GM19463 (cell line): ENCODE measurements around the gene WDR91.

Experiments used
- ATAC-seq: cut with Tn5 transposase; IDR thresholded peaks from one replicate; pipeline ENCODE4 v1.9.1; 2021; ENCODE audit warnings: mild to moderate bottlenecking, moderate library complexity; ENCODE audit not compliant: unreplicated experiment

The WDR91 gene

GRCh38 chr7:135164357-135165061 is 46.8 kb downstream of the WDR91 start:
- ATAC-seq: no peak

- no peak for ATAC-seq
These were observed 48.8 kb downstream of the WDR91 start for GRCh38 chr7:135162382-135163001.

- no peak for ATAC-seq
These were observed 49.7 kb downstream of the WDR91 start for GRCh38 chr7:135161669-135162068.

GRCh38 chr7:135160858-135161653 is 50.3 kb downstream of the WDR91 start:
- no peak for ATAC-seq

GRCh38 chr7:135160098-135160857 is 51.0 kb downstream of the WDR91 start:
- peak; percentile 49 for ATAC-seq

DNA sequence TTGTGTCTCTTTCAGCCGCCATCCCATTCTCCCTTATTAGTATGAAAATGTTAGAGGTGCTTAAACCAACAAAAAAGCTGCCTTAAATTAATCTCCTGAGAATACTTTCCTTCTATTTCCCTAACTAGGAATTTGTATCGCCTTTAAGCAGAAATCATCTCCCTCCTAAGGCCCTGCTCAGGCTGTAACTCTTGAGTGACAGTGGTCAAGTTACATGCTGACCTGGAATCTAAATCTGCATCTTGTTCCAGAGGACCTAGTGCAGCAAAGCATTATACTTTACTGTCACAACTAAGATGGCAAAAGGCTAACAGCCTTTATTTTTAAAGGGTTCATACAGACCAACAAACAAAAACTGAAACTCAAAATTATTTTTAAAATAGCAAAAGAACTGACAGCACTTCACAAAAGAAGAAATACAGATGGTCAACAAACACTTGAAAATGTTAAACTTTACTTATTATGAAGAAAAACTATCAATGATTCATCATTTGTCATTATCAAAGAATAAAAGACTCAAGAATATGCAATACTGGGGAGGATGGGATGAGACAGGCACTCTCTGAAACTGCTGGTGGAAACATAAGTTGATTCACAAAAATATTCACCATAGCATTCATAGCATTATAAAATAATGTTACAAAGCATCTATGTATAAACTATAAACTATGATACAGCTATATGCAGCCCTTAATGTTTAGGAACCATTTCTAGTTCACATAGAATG is 51.8 kb downstream of the WDR91 start:
- ATAC-seq: no peak

DNA sequence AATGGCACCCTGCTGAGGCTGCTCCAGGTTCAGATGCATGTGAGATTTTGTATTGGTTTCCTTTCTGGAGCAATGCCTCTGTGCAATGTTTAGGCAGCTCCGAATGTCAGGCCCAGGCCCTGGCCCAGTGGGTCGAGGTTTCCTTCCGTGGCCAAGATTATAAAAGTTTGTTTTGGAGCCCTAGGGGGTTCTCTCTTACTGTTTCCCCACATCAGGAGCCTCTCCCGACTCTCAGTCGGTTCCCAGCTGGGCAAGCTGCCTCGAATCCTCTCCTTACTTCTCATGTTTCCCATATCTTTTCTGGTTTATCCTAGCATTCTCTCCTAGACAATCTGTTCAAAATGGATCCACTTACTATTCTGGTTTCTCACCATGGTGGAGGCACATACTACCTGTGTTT is 52.5 kb downstream of the WDR91 start:
- no peak for ATAC-seq

DNA sequence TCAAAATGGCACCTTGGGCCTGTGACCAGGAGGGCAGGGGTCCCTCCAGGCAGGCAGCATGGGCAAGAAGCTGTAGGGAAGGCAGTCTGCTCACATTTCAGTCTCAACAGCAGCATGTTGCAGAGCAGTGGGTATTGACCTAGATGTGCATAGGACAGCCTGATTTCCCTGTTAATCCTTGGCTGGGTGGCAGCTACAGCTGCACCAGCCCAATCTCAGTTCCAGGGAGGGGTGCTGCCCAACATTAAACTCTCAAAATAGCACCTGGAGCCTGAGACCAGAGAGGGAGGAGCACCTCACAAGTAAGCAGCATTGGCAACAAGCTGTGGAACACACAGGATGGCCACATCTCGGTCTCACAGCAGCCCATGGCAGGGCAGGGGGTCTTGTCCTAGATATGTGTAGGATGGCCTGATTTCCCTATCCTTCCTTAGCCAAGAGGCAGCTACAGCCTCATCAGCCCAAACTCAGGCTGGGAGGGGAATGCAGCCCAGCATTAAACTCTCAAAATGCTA is 53.1 kb downstream of the WDR91 start:
- ATAC-seq: no peak

DNA sequence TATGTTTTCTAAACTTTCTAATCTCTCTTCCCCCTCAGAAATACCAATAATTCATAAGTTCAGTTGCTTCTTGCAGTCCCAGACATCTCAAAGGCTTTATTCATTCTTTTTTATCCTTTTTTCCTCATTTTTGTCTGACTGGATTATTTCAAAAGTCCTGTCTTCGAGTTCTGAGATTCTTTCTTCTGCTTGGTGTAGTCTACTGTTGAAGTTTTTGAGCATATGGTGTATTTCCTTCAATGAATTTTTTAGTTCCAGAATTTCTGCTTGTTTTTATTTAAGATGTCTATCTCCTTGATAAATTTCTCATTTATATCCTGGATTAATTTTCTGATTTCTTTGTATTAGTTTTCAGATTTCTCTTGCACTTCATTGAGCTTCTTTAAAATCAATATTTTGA is 55.0 kb downstream of the WDR91 start:
- no peak for ATAC-seq

DNA sequence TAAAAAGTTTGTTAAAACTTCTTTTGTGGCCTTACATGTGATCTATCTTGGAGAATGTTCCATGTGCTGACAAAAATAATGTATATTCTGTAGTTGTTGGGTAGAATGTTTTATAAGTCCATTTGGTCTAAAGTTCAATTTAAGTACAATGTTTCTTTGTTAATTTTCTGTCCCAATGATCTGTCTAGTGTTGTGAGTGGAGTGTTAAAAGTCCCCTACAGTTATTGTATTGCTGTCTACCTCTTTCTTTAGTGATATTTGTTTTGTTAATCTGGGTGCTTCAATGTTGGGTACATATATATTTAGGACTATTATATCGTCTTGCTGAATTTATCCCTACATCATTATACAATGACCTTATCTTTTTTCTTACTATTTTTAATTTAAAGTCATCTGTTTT is 56.6 kb downstream of the WDR91 start:
- ATAC-seq: no peak

DNA sequence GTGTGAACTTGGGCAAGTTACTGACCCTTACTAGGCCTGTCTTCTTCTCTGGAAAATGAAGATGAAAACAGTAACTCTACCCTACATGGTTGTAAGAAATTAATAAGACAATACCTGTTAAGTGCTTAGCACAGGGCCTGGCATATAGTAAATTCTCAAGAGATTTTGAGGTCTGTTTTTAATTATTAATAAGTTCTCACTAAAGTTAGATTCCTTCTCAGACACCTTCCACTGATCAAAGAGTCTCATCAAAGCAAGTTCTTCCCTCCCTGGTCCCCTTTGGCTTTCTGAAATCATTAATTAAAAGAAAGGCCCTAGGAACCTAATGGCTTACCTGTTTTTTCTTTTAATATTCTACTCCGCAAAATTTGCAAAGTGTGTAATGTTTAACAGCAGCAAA is 58.9 kb downstream of the WDR91 start:
- no peak for ATAC-seq

GRCh38 chr7:135151533-135151932 is 59.8 kb downstream of the WDR91 start:
- peak; percentile 35 for ATAC-seq

DNA sequence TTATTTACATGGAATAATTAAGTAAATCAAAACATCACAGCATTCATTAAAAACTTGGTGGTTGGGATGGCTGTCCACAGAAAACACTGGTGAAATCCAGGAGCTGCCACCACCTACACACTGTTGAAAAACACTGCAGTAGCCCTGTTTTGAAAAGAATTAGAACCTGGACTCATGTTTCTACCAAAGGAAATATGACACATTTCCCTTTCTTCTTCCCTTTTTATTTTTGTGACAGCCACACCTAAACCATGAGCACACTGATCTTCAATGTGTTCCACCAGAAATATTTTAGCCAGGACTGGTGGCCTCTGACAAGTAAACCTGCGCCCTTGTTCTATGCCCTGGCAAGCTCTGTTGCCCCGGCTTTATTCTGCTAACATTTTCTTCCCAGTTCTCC is 60.2 kb downstream of the WDR91 start:
- no peak for ATAC-seq

GRCh38 chr7:135150072-135150782 is 61.1 kb downstream of the WDR91 start:
- ATAC-seq: no peak

- ATAC-seq: peak; percentile 60
These were observed 63.2 kb downstream of the WDR91 start, which contains the start of gene TMEM140 for GRCh38 chr7:135147899-135148721. TSS of gene TMEM140 (plus strand) at chr7:135148072. CDS start at chr7:135164442, 16,370 bp downstream.

DNA sequence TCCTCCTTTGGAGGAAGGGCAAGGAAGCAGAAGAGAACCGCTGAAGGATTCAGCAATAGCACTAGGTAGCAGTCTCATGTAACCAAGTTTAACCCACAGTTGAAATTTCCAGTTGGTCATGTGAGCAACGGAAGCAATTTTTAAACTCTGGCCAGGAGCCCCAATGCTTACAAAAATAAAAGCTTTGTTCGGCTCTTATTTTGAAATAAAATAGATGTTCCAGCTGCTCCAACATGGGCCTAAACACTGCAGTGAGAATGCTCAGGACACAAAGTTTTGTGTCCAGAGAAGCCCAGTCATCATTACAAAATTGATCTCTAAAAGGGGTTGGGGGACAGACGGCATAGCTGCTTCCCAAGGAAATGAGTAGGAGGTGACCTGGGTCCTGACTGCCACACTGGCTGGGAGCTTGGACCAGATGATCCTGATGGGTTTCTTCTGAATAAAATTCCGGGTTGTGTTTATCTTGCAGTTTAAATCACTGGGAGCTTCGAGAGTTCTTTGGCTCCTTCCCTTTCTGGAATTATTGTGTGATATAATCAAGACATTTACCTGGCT is 63.9 kb downstream of the WDR91 start:
- ATAC-seq: no peak

GRCh38 chr7:135143885-135144668 is 67.2 kb downstream of the WDR91 start:
- no peak for ATAC-seq
